RPMI7951 (cell line): ENCODE data around the gene OR8B8. TPM values are rescaled to one million over a fixed set of nuclear protein-coding genes. Genes with fewer than 3 reads are reported as not detected.
"Not testable (repeated sequence)": the region's sequence is repeated elsewhere in the genome, so short reads cannot be mapped to it uniquely, and the experiment has no call there.

Experiments used
- DNase-seq: peaks from one replicate; pipeline ENCODE4 v3.0.0-alpha.2; 2012; ENCODE audit warnings: low read depth
- total RNA-seq: library from RNA; depleted of rRNA; stranded (reverse); fragments of >200 nt; shearing (Covaris generic); gene quantifications from 2 replicates; pipeline ENCODE4 v1.2.3, GENCODE V29; 2014; rRNA removed

Gene OR8B8
- total RNA-seq, 1 experiment from 2014 or later = not detected

DNA sequence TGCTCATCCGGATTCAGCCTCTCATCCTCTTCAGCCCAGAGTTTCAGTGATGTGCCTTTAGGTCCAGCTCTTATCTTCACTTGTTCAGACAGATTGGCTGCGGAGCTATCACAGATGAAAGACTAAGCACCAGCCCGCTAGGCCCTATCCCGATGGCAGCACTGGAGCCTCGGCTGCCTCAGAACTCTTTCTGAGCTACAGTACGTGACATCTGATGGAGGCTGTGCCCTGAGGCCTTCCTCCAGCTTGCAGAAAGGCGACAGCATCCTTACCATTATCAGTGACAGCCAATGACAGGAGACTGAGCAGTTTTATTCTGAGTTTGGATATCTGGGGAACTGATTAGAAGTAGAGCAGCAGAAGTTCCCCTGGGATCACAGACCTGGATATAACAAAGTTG lies 4.0 kb downstream of the OR8B8 start:
- DNase-seq = no peak

DNA sequence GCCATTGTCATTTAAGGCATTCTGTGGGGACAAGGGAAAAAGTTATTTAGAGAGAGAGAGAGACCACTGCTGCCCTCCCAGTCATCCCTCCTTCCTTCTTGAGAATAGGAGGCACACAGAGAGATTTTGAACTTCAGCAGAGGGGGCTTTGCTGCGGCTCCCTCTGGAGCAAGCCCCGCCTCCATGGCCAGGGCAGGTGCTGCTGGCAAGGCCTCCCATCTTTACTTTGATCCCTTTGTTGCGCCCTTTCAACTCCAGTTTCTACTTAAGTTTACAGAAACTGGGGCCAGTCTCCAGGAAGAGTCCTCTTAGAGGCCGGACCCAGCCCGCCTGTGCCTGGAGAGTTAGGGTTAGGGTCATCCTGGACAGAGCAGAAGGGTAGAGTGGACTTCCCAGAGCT lies 4.4 kb downstream of the OR8B8 start:
- DNase-seq = no peak

DNA sequence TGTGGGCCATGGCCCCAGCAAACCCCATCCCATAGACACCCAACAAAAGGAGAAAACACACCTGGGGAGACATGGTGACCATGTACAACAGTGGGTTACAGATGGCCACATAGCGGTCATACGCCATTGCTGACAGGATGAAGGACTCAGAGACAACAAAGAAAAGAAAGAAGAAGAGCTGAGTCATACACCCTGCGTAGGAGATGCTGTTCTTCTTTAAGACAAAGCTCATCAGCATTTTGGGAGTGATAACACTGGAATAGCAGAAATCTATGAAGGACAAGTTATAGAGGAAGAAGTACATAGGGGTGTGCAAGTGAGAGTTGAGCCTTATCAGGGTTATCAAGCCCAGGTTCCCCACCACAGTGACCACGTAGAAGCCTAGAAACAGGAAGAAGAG lies 4.9 kb downstream of the OR8B8 start:
- no peak for DNase-seq

DNA sequence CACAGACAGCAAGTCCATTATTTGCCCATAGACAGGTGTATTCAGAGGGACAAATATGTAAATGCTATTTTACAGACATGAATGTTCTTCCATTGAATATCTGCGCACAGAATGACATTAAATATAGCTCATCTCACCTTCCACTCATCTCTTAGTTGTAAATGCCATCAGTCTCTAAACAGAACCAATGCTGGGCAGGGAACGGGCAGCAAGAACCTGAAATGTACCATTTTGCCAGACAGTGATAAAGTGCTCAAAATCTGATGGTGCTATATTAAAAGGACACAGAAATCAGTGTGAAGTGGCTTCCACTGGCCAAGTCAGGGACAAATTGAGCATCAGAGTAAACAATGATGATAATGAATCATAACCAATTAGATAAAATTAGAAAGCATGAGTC lies 10.8 kb downstream of the OR8B8 start:
- no peak for DNase-seq

DNA sequence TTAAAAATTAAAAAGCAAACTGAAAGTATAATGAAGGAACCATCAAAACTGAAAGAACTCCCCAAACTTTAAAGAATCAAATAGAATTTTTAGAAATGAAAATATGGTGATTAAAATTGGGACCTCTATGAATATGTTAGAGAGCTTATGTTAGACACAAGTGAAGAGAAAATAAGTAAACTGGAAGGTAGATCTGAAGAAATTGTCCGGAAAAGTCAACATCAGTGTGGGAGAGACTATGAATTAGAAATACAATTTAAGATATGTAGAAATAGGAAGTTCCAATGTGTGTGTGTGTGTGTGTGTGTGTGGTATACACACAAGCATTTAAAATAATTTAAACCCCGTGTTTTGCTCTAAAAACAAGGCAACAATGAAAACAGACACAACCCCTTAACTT lies 15.9 kb downstream of the OR8B8 start:
- no peak for DNase-seq

DNA sequence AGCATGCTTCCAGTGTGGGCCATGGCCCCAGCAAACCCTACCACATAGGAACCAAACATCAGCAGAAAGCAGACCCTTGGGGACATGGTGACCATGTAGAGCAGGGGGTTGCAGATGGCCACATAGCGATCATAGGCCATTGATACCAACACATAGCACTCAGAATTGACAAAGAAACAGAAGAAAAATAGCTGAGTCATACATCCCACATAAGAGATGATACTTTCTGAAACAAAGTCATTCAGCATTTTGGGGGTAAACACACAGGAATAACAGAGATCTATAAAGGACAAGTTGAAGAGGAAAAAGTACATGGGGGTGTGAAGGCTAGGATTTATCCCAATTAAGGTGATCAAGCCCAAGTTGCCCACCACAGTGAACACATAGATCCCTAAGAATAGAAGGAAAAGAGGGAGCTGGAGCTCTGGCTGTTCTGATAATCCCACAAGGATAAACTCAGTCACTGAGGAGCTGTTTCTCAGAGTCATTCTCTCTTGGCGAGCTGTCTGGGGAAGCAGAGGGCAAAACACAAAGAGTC lies 21.0 kb downstream of the OR8B8 start, which contains the start of gene OR8B4:
Gene OR8B4, minus strand, starts transcription at position 488 of the 538 bp plus-strand sequence. Its CDS starts 0 bp downstream, at position 488.
- no peak for DNase-seq

DNA sequence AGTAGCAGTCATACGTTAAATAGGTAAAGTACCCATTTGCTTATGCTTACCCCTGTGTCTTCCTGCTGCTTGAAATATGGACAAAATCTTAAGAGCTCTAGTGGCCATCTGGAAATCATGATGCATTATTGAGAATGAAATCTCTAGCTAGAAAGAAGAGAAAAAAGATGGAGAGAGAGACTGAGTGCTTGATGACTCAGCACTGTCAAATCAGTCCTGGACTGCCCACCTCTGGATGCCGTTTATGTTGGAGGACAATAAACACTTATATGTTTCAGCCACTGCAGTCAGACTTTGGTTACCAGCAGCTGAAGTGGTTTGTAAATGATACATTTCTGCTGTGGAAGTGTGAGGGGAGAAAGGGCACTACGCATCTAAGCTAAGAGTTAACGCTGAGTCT lies 24.5 kb downstream of the OR8B8 start:
- DNase-seq = no peak

DNA sequence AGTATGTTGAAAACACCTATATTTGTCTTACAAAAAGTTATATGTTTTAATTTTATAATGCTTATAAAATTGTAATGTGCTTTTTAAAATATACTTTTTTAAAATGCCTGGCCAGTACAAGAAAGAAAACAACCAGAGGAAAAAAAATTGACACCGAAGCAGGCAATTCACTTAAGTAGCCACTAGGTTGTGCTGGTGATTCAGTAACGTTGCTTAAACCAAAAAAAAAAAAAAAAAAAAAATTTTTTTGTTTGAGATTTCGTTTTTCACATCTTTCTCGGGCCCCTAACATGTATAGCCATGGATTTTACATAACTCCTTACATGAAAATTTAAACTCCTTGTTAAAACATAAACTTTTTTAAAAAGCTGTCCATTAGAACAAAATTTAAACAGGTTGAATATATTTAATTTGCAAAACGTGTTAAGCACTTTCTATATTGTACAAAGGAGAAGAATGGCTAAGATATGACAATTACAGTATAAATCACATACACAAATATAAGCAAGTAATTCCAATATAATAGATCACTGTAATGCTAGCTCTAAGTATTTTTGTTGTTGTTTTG lies 30.1 kb downstream of the OR8B8 start:
- DNase-seq = peak; percentile 44

DNA sequence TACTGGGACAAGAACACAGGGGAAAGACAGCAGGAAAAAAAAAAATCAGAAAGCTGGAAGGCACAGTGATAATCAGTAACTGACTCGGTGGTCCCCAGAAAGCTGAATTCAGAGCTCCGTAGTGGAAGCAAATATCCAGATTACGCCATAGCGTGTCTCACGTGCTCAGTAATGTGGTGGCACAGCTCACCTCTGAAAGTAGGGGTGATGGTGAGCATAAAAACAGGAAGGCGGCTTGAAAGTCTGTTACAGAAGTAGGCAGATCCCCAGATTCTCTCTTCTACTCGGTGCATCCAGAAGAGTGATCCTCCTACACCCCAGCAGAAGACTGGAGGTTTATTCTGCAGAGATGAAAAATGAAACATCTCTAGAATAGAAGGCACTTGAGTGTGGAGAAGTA lies 35.6 kb downstream of the OR8B8 start:
- no peak for DNase-seq

DNA sequence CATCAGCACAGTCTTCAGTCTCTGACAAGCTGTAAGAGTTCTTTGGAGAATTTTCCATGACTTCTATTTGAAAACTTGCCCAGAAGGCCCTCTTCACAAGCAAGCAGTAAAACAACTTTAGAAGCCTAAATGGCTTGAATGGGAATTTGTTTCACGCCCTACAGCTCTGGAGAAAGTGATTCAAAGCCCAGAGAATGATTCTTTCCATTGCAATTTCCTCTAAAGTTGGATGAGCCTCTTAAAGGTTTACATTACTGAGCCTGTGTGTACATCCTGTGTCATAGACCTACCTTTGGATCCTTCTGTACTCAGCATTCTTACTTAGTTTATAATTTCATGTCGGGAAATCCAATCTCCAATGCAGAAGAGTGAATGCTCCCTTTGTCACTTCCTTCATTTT lies 39.9 kb downstream of the OR8B8 start:
- no peak for DNase-seq

DNA sequence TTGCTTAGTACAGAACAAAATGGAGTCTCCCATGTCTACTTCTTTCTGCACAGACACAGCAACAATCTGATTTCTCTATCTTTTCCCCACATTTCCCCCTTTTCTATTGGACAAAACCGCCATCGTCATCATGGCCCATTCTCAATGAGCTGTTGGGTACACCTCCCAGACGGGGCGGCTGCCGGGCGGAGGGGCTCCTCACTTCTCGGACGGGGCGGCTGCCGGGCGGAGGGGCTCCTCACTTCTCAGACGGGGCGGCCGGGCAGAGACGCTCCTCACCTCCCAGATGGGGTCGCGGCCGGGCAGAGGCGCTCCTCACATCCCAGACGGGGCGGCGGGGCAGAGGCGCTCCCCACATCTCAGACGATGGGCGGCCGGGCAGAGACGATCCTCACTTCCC lies 42.3 kb downstream of the OR8B8 start:
- not testable (repeated sequence) for DNase-seq

DNA sequence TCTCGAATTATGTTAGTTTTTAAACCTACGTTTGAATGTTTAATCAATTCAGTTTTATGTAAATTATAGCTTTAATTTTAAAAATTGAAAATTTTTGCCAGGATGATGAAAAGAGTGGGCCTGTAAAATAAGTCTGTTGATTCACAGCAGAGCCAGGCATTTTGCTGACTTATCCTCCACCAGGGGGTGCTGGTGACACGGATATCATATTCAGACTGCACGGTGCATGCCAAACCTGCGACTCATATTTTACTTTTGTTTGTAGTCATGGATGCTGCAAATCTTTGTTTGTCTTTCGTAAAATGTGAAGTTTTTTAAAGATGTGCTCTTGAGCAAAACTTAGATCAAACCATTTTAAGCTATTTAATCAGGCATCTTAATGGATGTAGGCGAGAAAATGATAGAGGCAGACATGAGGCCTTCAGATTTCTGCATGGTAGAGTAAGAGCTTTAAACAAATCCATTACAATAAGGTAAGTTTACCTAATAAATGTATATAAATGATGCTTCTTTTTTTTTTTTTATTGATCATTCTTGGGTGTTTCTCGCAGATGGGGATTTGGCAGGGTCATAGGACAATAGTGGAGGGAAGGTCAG lies 43.1 kb downstream of the OR8B8 start:
- peak; percentile 69 for DNase-seq

DNA sequence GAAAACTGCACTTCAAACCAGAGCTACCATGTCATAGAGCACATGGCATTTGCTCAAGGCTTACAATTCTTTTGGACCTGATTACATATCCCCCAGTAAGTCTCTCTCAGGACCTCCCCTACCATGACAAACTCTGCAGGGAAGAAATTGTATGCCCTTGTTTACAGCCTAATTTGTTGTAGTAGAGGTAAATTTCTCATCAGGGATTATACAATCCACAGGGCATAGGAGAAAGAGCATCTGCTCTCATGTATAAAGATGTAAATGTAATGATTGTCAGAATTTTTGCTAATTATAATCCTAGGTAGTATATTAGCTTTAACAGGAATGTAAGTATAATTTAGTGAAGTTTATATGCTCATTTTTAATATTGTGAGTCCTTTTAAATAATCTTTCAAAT lies 46.6 kb downstream of the OR8B8 start, which contains the start of gene OR8B3:
Gene OR8B3, minus strand, starts transcription at position 101 of the 400 bp plus-strand sequence. CDS start 1,673 bp downstream, outside the sequence.
- DNase-seq = no peak

DNA sequence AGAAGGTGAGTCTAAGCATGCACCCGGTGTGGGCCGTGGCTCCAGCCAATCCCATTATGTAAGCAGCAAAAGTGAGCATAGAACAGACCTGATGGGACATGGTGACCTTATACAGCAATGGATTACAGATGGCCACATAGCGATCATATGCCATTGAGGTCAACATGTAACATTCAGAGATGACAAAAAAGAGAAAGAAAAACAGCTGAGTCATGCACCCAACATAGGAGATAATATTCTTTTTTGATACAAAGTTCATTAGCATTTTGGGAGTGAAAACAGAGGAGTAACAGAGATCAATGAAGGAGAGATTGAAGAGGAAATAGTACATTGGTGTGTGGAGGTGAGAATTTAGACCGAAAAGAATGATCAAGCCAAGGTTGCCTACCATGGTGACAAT lies 48.6 kb downstream of the OR8B8 start:
- DNase-seq = not testable (repeated sequence)

DNA sequence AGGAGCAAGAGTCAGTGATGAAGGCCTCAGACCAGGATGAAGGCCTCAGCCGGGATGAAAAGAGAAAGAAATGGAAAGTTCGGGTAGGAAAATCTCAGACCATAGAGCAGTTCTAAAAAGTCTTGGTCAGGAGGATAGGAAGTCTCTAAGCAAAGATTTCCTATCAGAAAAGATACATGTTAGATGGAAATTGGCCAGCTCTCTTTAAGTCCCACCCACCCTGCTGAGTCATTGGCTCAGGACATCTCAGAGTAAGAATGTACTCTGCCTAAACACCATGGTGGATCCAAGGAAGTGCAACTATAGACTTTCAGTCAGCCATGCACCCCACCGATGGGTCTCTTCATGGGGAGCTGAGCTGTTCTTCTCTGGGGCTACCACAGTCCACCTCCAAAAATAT lies 51.1 kb downstream of the OR8B8 start:
- DNase-seq = peak; percentile 46

Other genes with a start within 250 kb of the OR8B8 start
- gene OR8G1, start 204.6 kb downstream of the OR8B8 start, total RNA-seq = not detected in 2 replicates
- not detected in 2 replicates for gene OR8G5, start 189.3 kb downstream of the OR8B8 start, total RNA-seq
- gene OR8D1, start 131.7 kb downstream of the OR8B8 start, total RNA-seq = not detected in 2 replicates
- gene OR8D2, start 125.5 kb downstream of the OR8B8 start, total RNA-seq = not detected in 2 replicates
- not detected in 2 replicates for gene OR8B2, start 61.2 kb downstream of the OR8B8 start, total RNA-seq
- gene OR8B3, start 46.7 kb downstream of the OR8B8 start, total RNA-seq = not detected in 2 replicates
- not detected in 2 replicates for gene OR8B4, start 20.8 kb downstream of the OR8B8 start, total RNA-seq
- gene OR8B12, start 98.0 kb upstream of the OR8B8 start, total RNA-seq = not detected in 2 replicates
- not detected in 2 replicates for gene OR8A1, start 124.3 kb upstream of the OR8B8 start, total RNA-seq
- gene PANX3, start 165.7 kb upstream of the OR8B8 start, total RNA-seq = not detected in 2 replicates
- 16.2 and 19.3 TPM in 2 replicates for gene TBRG1, start 177.2 kb upstream of the OR8B8 start, total RNA-seq
- 6.7 and 12.0 TPM in 2 replicates for gene SIAE, start 228.0 kb upstream of the OR8B8 start, total RNA-seq
- 21.7 and 27.3 TPM in 2 replicates for gene SPA17, start 228.2 kb upstream of the OR8B8 start, total RNA-seq